ENCODE data around the gene CDK14. TPM values are rescaled to one million over a fixed set of nuclear protein-coding genes. Genes with fewer than 3 reads are reported as not detected.

CDK14 gene
- total and polyA plus RNA-seq, 2 of the 8 experiments (the other 6 are each of a cell fraction or from before 2014, with no cell fraction given): 5.5 to 47.3 TPM

Other genes with a start within 250 kb of the CDK14 start
- 21.2 and 25.0 TPM in 2 replicates for gene GTPBP10, start 249.6 kb upstream of the CDK14 start, total RNA-seq (2021; fragmentation: NEBNext Ultra II Directional; extraction: Animal tissue kit (Norgen Biotek cat#: 25700))
- 3.3 and 4.4 TPM in 2 replicates for gene GTPBP10, start 249.6 kb upstream of the CDK14 start, polyA plus RNA-seq (2011; rRNA removed)
- gene CLDN12, start 192.9 kb upstream of the CDK14 start, total RNA-seq (2021; fragmentation: NEBNext Ultra II Directional; extraction: Animal tissue kit (Norgen Biotek cat#: 25700)): 47.3 and 49.2 TPM in 2 replicates
- gene CLDN12, start 192.9 kb upstream of the CDK14 start, polyA plus RNA-seq (2011; rRNA removed): 124 and 127 TPM in 2 replicates
- gene PTTG1IP2, start 126.7 kb upstream of the CDK14 start, total RNA-seq (2021; fragmentation: NEBNext Ultra II Directional; extraction: Animal tissue kit (Norgen Biotek cat#: 25700)): not detected in 2 replicates
- gene PTTG1IP2, start 126.7 kb upstream of the CDK14 start, polyA plus RNA-seq (2011; rRNA removed): not detected in 2 replicates